HG02798 (cell line): ENCODE measurements around the gene DLX4.

Experiments used
- ATAC-seq: cut with Tn5 transposase; IDR thresholded peaks from one replicate; pipeline ENCODE4 v1.9.1; 2021; ENCODE audit warnings: mild to moderate bottlenecking; ENCODE audit not compliant: unreplicated experiment, poor library complexity

DLX4 gene

GRCh38 chr17:49997773-49998703, 29.0 kb downstream of the DLX4 start:
- ATAC-seq, result peak; percentile 89

- ATAC-seq, result no peak
Measured at GRCh38 chr17:49998836-49999511, 30.0 kb downstream of the DLX4 start.

- ATAC-seq, result no peak
Measured at GRCh38 chr17:50003911-50004310, 34.9 kb downstream of the DLX4 start.

- ATAC-seq, result no peak
Measured at GRCh38 chr17:50009282-50009681, 40.3 kb downstream of the DLX4 start.

- no peak for ATAC-seq
Measured at GRCh38 chr17:50013079-50013478, 44.1 kb downstream of the DLX4 start.

GRCh38 chr17:50014471-50015088, 45.6 kb downstream of the DLX4 start:
- no peak for ATAC-seq

- no peak for ATAC-seq
Measured at GRCh38 chr17:50015146-50015545, 46.2 kb downstream of the DLX4 start.

GRCh38 chr17:50018909-50019308, 49.9 kb downstream of the DLX4 start:
- ATAC-seq, result no peak

GRCh38 chr17:50020841-50021599, 52.0 kb downstream of the DLX4 start:
- no peak for ATAC-seq

GRCh38 chr17:50021681-50022370, 52.8 kb downstream of the DLX4 start:
- no peak for ATAC-seq

- no peak for ATAC-seq
Measured at GRCh38 chr17:50022463-50023130, 53.6 kb downstream of the DLX4 start.

DNA sequence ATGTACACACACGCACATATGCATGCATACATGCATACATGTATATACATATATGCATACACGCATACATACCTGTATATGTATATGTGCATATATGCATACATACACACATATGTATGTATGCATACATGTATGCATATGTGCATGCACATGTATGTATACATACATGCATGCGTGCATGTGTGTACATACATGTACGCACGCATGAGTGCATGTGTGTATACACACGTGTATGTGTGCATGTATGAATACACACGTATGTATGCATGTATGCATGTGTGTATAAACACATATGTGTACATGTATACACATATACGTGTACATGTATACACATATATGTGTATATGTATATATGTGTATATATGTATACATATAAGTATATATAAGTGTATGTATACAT, 54.5 kb downstream of the DLX4 start:
- ATAC-seq, result no peak
